SU-DHL-6 (cell line): ENCODE data around the gene TTLL11.

Experiments
- H2AFZ ChIP-seq: fragments of 200-600 bp; sonication (generic); 2 replicates; pipeline ENCODE4 v1.6.1; 2014; ENCODE audit warnings: low read depth, mild to moderate bottlenecking, moderate library complexity, mixed read lengths, antibody characterized with exemption, low read length; ENCODE audit not compliant: severe bottlenecking
- H3F3A ChIP-seq: fragments of 200-600 bp; shearing (Covaris generic); 2 replicates; pipeline ENCODE4 v1.6.0; 2016; ENCODE audit warnings: antibody characterized with exemption, mild to moderate bottlenecking; ENCODE audit not compliant: insufficient read depth
- H3K27ac ChIP-seq: fragments of 200-600 bp; sonication (generic); 2 replicates; pipeline ENCODE4 v1.5.1; 2016; ENCODE audit warnings: low read depth, mild to moderate bottlenecking, low read length, moderate library complexity, mixed read lengths
- H3K27me3 ChIP-seq: fragments of 200-600 bp; sonication (generic), shearing (Covaris generic); 2 replicates; pipeline ENCODE4 v1.6.0; 2014; ENCODE audit warnings: mild to moderate bottlenecking, low read length
- H3K36me3 ChIP-seq: fragments of 200-600 bp; sonication (generic); 2 replicates; pipeline ENCODE4 v1.6.1; 2014; ENCODE audit warnings: mild to moderate bottlenecking, low read length, mixed read lengths
- H3K4me2 ChIP-seq: fragments of 300-600, 200-600 bp; shearing (Covaris generic), sonication (generic); 2 replicates; pipeline ENCODE4 v1.6.0; 2014; ENCODE audit warnings: low read length, low read depth, mild to moderate bottlenecking; ENCODE audit not compliant: poor library complexity, severe bottlenecking
- H3K4me3 ChIP-seq: fragments of 200-600 bp; sonication (generic); 2 replicates; pipeline ENCODE4 v1.5.1; 2014; ENCODE audit warnings: antibody characterized with exemption, low read length, mild to moderate bottlenecking, mixed read lengths; ENCODE audit not compliant: insufficient read depth, poor library complexity, severe bottlenecking
- H3K79me2 ChIP-seq: fragments of 200-600 bp; sonication (generic); 2 replicates; pipeline ENCODE4 v1.6.1; 2014; ENCODE audit warnings: mild to moderate bottlenecking, low read length, moderate library complexity; ENCODE audit not compliant: insufficient read depth
- H3K9ac ChIP-seq: fragments of 200-600 bp; sonication (generic); 2 replicates; pipeline ENCODE4 v1.7.0; 2014; ENCODE audit warnings: mild to moderate bottlenecking, low read length
- H3K9me2 ChIP-seq: fragments of 200-600 bp; sonication (generic); replicated peaks from 2 replicates; pipeline ENCODE4 v1.6.1; 2014; ENCODE audit warnings: low read length; ENCODE audit not compliant: insufficient read depth
- H3K9me3 ChIP-seq: fragments of 200-600 bp; sonication (generic); 2 replicates; pipeline ENCODE4 v1.6.1; 2014; ENCODE audit warnings: low read length, mixed read lengths; ENCODE audit not compliant: insufficient read depth
- H4K20me1 ChIP-seq: fragments of 200-600 bp; sonication (generic); 2 replicates; pipeline ENCODE4 v1.6.1; 2014; ENCODE audit warnings: low read depth, mild to moderate bottlenecking, antibody characterized with exemption, low read length, moderate library complexity, mixed read lengths
- EZH2phosphoT487 ChIP-seq: fragments of 200-600 bp; sonication (generic), shearing (Covaris generic); conservative IDR thresholded peaks from 2 replicates; pipeline ENCODE4 v1.6.1; 2018; ENCODE audit warnings: mild to moderate bottlenecking, antibody characterized with exemption, low read length, moderate library complexity, mixed read lengths
- TF ChIP-seq, protein P1 (sequence below): fragments of 200-600 bp; sonication (generic); IDR thresholded peaks from one replicate; pipeline ENCODE4 v1.5.1; 2017; ENCODE audit warnings: antibody characterized with exemption, mild to moderate bottlenecking, low read length, moderate library complexity; ENCODE audit not compliant: insufficient read depth, poor library complexity, severe bottlenecking

Gene TTLL11

DNA sequence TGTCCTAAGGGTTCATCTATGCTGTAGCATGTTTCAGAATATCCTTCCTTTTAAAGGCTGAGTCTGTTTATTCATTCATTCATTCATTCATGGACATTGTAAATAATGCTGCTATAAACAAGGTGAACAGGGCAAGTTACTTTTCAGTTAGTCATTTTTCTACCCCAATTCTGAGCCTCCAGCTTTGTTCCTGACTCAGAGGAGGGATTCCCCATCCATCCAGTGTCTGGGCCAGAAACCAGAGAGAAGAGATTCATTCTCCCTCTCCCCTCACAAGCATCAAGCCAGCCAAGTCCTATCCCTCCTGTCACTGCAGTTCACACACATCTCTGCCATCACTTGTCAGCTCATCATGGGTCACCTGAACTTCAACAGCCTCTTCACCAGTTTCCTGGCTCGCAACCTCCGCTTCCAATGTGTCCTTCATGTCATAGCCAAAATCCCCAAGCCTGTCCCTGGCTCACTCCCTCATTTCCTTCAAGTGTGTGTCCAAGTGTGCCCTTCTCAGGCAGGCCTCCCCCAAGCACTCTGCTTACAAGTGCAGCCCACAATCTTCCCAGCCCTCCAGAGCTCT, 203.0 kb downstream of the TTLL11 start:
- Histone ChIP-seq H3K27me3 (no peaks in the 10 kb centered on the region), H3K4me2 (no peak overlapping the region), H3F3A (no peaks in the 10 kb centered on the region), H3K9me3 (no peaks in the 10 kb centered on the region), H3K4me3 (no peak overlapping the region), H4K20me1 (no peaks in the 10 kb centered on the region), H3K79me2 (no peaks in the 10 kb centered on the region), H3K9me2 (no peaks in the 10 kb centered on the region), H3K9ac (no peak overlapping the region), H3K36me3 (no peaks in the 10 kb centered on the region), H2AFZ (no peak overlapping the region), H3K27ac (no peak overlapping the region)
- TF ChIP-seq, protein P1, sequence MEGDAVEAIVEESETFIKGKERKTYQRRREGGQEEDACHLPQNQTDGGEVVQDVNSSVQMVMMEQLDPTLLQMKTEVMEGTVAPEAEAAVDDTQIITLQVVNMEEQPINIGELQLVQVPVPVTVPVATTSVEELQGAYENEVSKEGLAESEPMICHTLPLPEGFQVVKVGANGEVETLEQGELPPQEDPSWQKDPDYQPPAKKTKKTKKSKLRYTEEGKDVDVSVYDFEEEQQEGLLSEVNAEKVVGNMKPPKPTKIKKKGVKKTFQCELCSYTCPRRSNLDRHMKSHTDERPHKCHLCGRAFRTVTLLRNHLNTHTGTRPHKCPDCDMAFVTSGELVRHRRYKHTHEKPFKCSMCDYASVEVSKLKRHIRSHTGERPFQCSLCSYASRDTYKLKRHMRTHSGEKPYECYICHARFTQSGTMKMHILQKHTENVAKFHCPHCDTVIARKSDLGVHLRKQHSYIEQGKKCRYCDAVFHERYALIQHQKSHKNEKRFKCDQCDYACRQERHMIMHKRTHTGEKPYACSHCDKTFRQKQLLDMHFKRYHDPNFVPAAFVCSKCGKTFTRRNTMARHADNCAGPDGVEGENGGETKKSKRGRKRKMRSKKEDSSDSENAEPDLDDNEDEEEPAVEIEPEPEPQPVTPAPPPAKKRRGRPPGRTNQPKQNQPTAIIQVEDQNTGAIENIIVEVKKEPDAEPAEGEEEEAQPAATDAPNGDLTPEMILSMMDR = no peak
- TF ChIP-seq EZH2phosphoT487 = no peak

- no peak overlapping the region for H3K4me3 ChIP-seq
- H3K9me2 ChIP-seq = no peaks in the 10 kb centered on the region
- no peaks in the 10 kb centered on the region for H3K27me3 ChIP-seq
- no peaks in the 10 kb centered on the region for H4K20me1 ChIP-seq
- H3K79me2 ChIP-seq = no peaks in the 10 kb centered on the region
- no peak overlapping the region for H3K4me2 ChIP-seq
- no peaks in the 10 kb centered on the region for H3K9me3 ChIP-seq
- H3F3A ChIP-seq = no peaks in the 10 kb centered on the region
- H3K27ac ChIP-seq = no peak overlapping the region
- TF ChIP-seq, protein P1 = no peak
- no peak for TF ChIP-seq EZH2phosphoT487
- no peak overlapping the region for H2AFZ ChIP-seq
- H3K9ac ChIP-seq = no peak overlapping the region
- H3K36me3 ChIP-seq = no peaks in the 10 kb centered on the region
These were observed 204.7 kb downstream of the TTLL11 start for GRCh38 chr9:121888438-121888775.

GRCh38 chr9:121887553-121888437, 205.3 kb downstream of the TTLL11 start:
- Histone ChIP-seq H4K20me1 (no peaks in the 10 kb centered on the region), H3K9ac (no peak overlapping the region), H3K36me3 (no peaks in the 10 kb centered on the region), H2AFZ (no peak overlapping the region), H3F3A (no peaks in the 10 kb centered on the region), H3K9me2 (no peaks in the 10 kb centered on the region), H3K4me3 (no peak overlapping the region), H3K4me2 (no peak overlapping the region), H3K27ac (no peak overlapping the region), H3K27me3 (no peaks in the 10 kb centered on the region), H3K9me3 (no peaks in the 10 kb centered on the region), H3K79me2 (no peaks in the 10 kb centered on the region)
- TF ChIP-seq, protein P1 = no peak
- TF ChIP-seq EZH2phosphoT487 = no peak
